Dendritic cell treated with granulocyte-macrophage colony-stimulating factor and Interleukin-4, amounts not matched to agents 40 ng/mL and 50 ng/mL, for 4 days (primary cell): ENCODE data around the gene SFXN5.

Experiments
- H3K27ac Mint-ChIP-seq: one replicate; pipeline ENCODE4 v1.8.0; 2022; ENCODE audit warnings: mild to moderate bottlenecking, mixed read lengths
- H3K27me3 Mint-ChIP-seq: one replicate; pipeline ENCODE4 v1.8.0; 2022; ENCODE audit warnings: mild to moderate bottlenecking, mixed read lengths
- H3K36me3 Mint-ChIP-seq: one replicate; pipeline ENCODE4 v1.8.0; 2022; ENCODE audit warnings: low read depth, mixed read lengths
- H3K4me1 Mint-ChIP-seq: one replicate; pipeline ENCODE4 v1.8.0; 2022; ENCODE audit warnings: low read depth, mixed read lengths
- H3K4me3 Mint-ChIP-seq: one replicate; pipeline ENCODE4 v1.8.0; 2022; ENCODE audit warnings: mild to moderate bottlenecking, moderate library complexity, mixed read lengths
- H3K9me3 Mint-ChIP-seq: one replicate; pipeline ENCODE4 v1.8.0; 2022; ENCODE audit warnings: mixed read lengths
- intact Hi-C: fragments of 100-400 bp; cut with micrococcal nuclease; formaldehyde crosslinking; loops from one replicate; pipeline ENCODE4 v1.15.0; 2022

Gene SFXN5

DNA sequence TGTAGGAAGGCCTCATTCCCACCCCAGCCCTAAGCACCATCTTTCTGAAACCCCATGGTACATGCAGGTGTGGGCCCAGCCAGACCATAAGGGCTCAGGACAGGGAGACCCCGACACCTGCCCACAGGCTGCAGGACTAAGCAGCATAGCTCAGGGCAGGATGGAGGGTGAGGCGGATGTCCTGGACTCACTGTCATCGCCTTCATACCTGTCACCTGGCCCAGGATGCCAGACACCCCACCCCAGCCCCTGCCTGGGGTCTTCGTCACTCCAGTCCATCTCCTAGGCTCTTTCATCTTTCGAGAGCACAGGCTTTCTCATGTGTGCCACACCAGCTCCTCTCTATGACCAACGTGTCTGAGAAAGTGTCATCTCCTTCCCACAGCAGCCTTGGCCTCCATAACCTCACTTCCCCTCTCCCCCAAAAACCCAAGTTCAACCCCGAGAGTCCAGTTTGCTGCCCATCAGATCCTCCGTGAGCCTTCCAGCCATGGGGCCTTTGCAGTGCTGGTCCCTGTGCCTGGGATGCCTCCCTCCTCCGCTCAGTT, 82.7 kb downstream of the SFXN5 start:
- H3K27ac Mint-ChIP-seq: no peak overlapping the region
- H3K4me3 Mint-ChIP-seq: no peak overlapping the region
- intact Hi-C loops: no loop called here
- H3K36me3 Mint-ChIP-seq: peaks cover 85% of the 10 kb centered on the region
- no peaks in the 10 kb centered on the region for H3K9me3 Mint-ChIP-seq
- no peaks in the 10 kb centered on the region for H3K4me1 Mint-ChIP-seq
- H3K27me3 Mint-ChIP-seq: no peaks in the 10 kb centered on the region

- intact Hi-C loops: no loop called here
- Mint-ChIP-seq H3K4me3 (no peak overlapping the region), H3K27me3 (no peaks in the 10 kb centered on the region), H3K36me3 (peaks cover 92% of the 10 kb centered on the region), H3K4me1 (no peaks in the 10 kb centered on the region), H3K27ac (no peak overlapping the region), H3K9me3 (no peaks in the 10 kb centered on the region)
These were observed 83.5 kb downstream of the SFXN5 start for GRCh38 chr2:72988041-72988440.

- Mint-ChIP-seq H3K27ac (no peak overlapping the region), H3K9me3 (no peaks in the 10 kb centered on the region), H3K27me3 (no peaks in the 10 kb centered on the region), H3K36me3 (peaks cover 95% of the 10 kb centered on the region), H3K4me3 (no peak overlapping the region), H3K4me1 (peaks cover 8% of the 10 kb centered on the region)
- intact Hi-C loops: no loop called here
These were observed 85.4 kb downstream of the SFXN5 start for GRCh38 chr2:72985891-72986683.

DNA sequence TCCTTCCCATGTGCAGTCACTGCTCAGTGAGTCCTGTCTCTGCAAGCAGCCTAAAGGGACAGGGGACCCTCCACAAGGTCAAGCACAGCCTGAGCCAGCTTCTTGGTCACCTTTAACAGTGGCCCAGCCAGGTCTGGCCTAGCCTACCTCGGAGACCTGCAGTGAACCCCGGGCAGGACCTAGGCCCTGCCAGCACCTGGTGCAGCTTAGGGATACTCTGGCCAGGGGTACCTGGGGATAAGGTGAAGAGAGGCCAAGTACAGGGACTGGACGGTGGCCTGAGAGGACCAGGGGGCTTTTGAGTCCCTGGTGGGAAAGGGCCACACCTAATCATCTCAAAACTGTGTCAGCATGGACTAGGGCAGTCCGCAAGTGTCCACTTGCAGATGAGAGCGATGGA, 86.4 kb downstream of the SFXN5 start:
- Mint-ChIP-seq H3K4me3 (no peak overlapping the region), H3K36me3 (peaks cover 89% of the 10 kb centered on the region), H3K4me1 (peaks cover 17% of the 10 kb centered on the region), H3K27ac (no peak overlapping the region), H3K9me3 (no peaks in the 10 kb centered on the region), H3K27me3 (no peaks in the 10 kb centered on the region)
- intact Hi-C loops: no loop called here

- Mint-ChIP-seq H3K9me3 (no peaks in the 10 kb centered on the region), H3K27ac (no peak overlapping the region), H3K4me3 (no peak overlapping the region), H3K4me1 (peaks cover 22% of the 10 kb centered on the region), H3K36me3 (peaks cover 80% of the 10 kb centered on the region), H3K27me3 (no peaks in the 10 kb centered on the region)
- intact Hi-C loops: no loop called here
These were observed 87.3 kb downstream of the SFXN5 start for GRCh38 chr2:72984172-72984671.

DNA sequence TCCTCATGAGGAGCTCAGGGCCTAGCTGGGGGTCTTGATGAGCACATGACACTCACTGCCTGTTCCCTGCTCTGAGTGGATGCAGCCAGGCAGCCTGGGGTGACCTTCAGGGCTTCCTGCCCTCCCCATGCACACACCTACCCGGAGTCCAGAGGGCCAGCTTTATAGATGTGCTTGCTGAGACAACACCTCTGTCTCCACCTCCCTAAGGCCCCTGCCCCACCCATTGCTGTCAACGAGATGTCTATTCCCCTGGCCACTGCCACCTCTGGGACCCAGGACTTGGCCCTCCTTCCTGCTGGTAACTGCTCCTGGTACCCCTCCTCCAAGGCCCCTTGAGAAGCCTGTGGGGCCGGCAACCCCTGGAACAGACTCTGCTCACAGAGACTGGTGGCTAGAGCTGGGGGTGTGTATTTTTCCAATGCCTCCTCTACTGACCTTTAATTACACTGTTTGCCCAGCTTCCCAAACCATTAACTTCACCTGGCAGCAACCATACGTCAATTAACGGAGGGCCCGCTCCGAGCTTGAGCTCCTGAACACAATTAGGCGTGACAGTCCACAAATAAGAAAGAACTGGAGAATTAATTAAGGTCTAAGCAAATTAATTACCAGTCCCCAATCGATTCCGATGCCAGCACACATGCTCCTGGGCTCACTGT, 87.9 kb downstream of the SFXN5 start:
- no peaks in the 10 kb centered on the region for H3K9me3 Mint-ChIP-seq
- H3K36me3 Mint-ChIP-seq: peaks cover 74% of the 10 kb centered on the region
- H3K27ac Mint-ChIP-seq: no peak overlapping the region
- H3K27me3 Mint-ChIP-seq: no peaks in the 10 kb centered on the region
- H3K4me3 Mint-ChIP-seq: no peak overlapping the region
- intact Hi-C loops: no loop called here
- H3K4me1 Mint-ChIP-seq: peaks cover 22% of the 10 kb centered on the region

GRCh38 chr2:72982781-72983499, 88.6 kb downstream of the SFXN5 start:
- Mint-ChIP-seq H3K4me1 (peaks cover 22% of the 10 kb centered on the region), H3K36me3 (peaks cover 70% of the 10 kb centered on the region), H3K27ac (no peak overlapping the region)

DNA sequence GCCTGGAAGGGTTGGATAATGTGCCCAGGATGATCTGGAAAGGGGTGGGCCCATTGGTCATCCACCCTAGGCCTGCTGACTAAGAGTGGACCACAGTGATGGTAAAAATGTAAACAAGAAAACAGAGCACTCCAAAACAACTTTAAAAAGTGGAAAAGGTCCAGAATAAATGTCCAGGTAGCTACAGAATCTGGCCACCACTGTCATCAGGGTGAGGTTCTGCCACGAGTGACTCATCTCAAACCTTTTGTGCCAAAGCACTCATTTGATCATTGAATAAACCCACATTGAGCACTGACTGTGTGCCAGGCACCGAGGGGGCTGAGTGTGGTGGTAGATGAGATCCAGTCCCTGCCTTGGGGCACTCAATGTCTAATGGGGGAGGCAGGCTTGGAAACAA, 89.3 kb downstream of the SFXN5 start:
- Mint-ChIP-seq H3K27me3 (no peaks in the 10 kb centered on the region), H3K4me1 (peaks cover 22% of the 10 kb centered on the region), H3K36me3 (peaks cover 66% of the 10 kb centered on the region), H3K9me3 (no peaks in the 10 kb centered on the region), H3K4me3 (no peak overlapping the region), H3K27ac (no peak overlapping the region)
- intact Hi-C loops: no loop called here

More at GRCh38 chr2:72982781-72983499, 88.6 kb downstream of the SFXN5 start:
- Mint-ChIP-seq H3K4me3 (no peak overlapping the region), H3K27me3 (no peaks in the 10 kb centered on the region), H3K9me3 (no peaks in the 10 kb centered on the region)
- intact Hi-C loops: no loop called here

DNA sequence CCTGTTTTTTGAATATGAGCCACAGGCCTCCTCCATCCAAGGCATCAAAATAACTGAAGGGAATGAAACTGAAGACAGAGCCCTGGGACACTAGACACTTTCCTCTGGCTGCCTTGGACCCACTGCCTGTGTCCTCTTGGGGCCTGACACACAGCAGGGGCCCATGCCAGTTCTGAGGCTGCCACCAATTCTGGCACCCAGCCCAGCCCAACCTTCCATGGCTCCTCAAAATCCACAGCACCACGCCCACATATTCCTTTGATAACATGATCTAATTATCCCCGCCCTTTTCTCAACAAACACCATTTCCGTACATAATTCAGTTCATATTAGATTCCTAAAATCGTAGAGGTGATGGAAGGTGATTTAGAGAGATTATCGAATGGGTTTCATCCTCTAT, 90.0 kb downstream of the SFXN5 start:
- intact Hi-C loops: no loop called here
- no peaks in the 10 kb centered on the region for H3K9me3 Mint-ChIP-seq
- H3K4me3 Mint-ChIP-seq: no peak overlapping the region
- no peak overlapping the region for H3K27ac Mint-ChIP-seq
- peaks cover 63% of the 10 kb centered on the region for H3K36me3 Mint-ChIP-seq
- H3K27me3 Mint-ChIP-seq: no peaks in the 10 kb centered on the region
- peaks cover 22% of the 10 kb centered on the region for H3K4me1 Mint-ChIP-seq

GRCh38 chr2:72980535-72981217, 90.8 kb downstream of the SFXN5 start:
- intact Hi-C loops: no loop called here
- Mint-ChIP-seq H3K4me3 (no peak overlapping the region), H3K9me3 (no peaks in the 10 kb centered on the region), H3K36me3 (peaks cover 60% of the 10 kb centered on the region), H3K4me1 (peaks cover 22% of the 10 kb centered on the region), H3K27me3 (no peaks in the 10 kb centered on the region), H3K27ac (no peak overlapping the region)

GRCh38 chr2:72979896-72980295, 91.6 kb downstream of the SFXN5 start:
- Mint-ChIP-seq H3K27ac (no peak overlapping the region), H3K4me1 (peaks cover 25% of the 10 kb centered on the region), H3K27me3 (no peaks in the 10 kb centered on the region), H3K9me3 (no peaks in the 10 kb centered on the region), H3K36me3 (peaks cover 60% of the 10 kb centered on the region), H3K4me3 (no peak overlapping the region)
- intact Hi-C loops: no loop called here

DNA sequence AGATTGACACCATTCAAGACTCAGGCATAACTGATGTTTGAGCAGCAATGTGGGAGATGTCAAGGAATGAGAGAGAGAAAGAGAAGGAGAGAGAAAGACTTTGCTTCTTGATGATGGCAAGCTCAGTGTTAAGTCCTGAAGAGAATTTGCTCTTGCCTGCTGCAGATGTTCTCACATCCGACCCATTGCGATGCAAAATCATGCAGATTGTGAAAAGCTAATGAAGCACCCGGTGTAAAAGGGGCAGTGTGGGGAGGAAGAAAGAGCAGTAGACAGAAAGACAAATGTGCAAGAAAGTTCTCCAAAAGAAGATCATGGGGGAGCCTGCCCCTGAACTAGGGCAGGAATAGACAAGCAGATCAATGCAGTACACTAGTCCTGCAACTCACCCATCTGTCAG, 96.5 kb downstream of the SFXN5 start:
- H3K4me3 Mint-ChIP-seq: no peak overlapping the region
- H3K9me3 Mint-ChIP-seq: no peaks in the 10 kb centered on the region
- no peaks in the 10 kb centered on the region for H3K27me3 Mint-ChIP-seq
- intact Hi-C loops: no loop called here
- H3K27ac Mint-ChIP-seq: no peak overlapping the region
- peaks cover 29% of the 10 kb centered on the region for H3K4me1 Mint-ChIP-seq
- peaks cover 62% of the 10 kb centered on the region for H3K36me3 Mint-ChIP-seq

- intact Hi-C loops: no loop called here
- H3K4me1 Mint-ChIP-seq: peaks cover 26% of the 10 kb centered on the region
- no peak overlapping the region for H3K27ac Mint-ChIP-seq
- peaks cover 67% of the 10 kb centered on the region for H3K36me3 Mint-ChIP-seq
- H3K9me3 Mint-ChIP-seq: no peaks in the 10 kb centered on the region
- H3K4me3 Mint-ChIP-seq: no peak overlapping the region
- no peaks in the 10 kb centered on the region for H3K27me3 Mint-ChIP-seq
These were observed 97.1 kb downstream of the SFXN5 start for GRCh38 chr2:72974436-72974754.
